Activated CD4-positive, alpha-beta T cell treated with anti-CD3 and anti-CD28 coated beads for 36 hours (primary cell): ENCODE results near the gene NLRC5. TPM values are rescaled to one million over a fixed set of nuclear protein-coding genes. Genes with fewer than 3 reads are reported as not detected.

Source experiments
- ATAC-seq: fragments of 200-7000 bp; cut with Tn5 transposase; one replicate; pipeline ENCODE4 v1.10.0; 2021; ENCODE audit warnings: mild to moderate bottlenecking, moderate library complexity
- CTCF ChIA-PET: fragments of 350-600 bp; sonication (Branson Sonifier 250); formaldehyde crosslinking; loops from one replicate; lab custom pipeline; 2021; ENCODE audit warnings: antibody characterized with exemption; lab: Charles Lee
- POLR2A ChIA-PET: fragments of 350-600 bp; sonication (Branson Sonifier 250); formaldehyde crosslinking; loops from one replicate; lab custom pipeline; 2021; ENCODE audit warnings: antibody characterized with exemption, inconsistent platforms; lab: Charles Lee
- DNase-seq: peaks from one replicate; pipeline ENCODE4 v3.0.0-alpha.2; 2020
- H3K27ac Mint-ChIP-seq: one replicate; pipeline ENCODE4 v1.8.0; 2021; ENCODE audit warnings: mixed read lengths
- H3K27me3 Mint-ChIP-seq: one replicate; pipeline ENCODE4 v1.8.0; 2021; ENCODE audit warnings: mixed read lengths
- H3K36me3 Mint-ChIP-seq: one replicate; pipeline ENCODE4 v1.8.0; 2021; ENCODE audit warnings: low read depth, mixed read lengths
- H3K4me1 Mint-ChIP-seq: one replicate; pipeline ENCODE4 v1.8.0; 2021; ENCODE audit warnings: mixed read lengths
- H3K4me3 Mint-ChIP-seq: one replicate; pipeline ENCODE4 v1.8.0; 2021; ENCODE audit warnings: mild to moderate bottlenecking, moderate library complexity, mixed read lengths
- H3K9me3 Mint-ChIP-seq: one replicate; pipeline ENCODE4 v1.8.0; 2021; ENCODE audit warnings: low read depth, mixed read lengths
- intact Hi-C, 2 experiments: fragments of 100-400 bp; cut with DNase I in 1 of 2; cut with micrococcal nuclease in 1 of 2; formaldehyde crosslinking; loops; one replicate each; pipeline versions ENCODE4 v1.14.2 to v1.15.1; 2022 to 2024; cut with DNase I, micrococcal nuclease
- total RNA-seq, 2 experiments: library from RNA; stranded (reverse); gene quantifications; one replicate each; pipeline ENCODE4 v1.2.3, GENCODE V29; 2021

NLRC5 gene
- total RNA-seq, 2 experiments from 2014 or later: 143 to 175 TPM

DNA sequence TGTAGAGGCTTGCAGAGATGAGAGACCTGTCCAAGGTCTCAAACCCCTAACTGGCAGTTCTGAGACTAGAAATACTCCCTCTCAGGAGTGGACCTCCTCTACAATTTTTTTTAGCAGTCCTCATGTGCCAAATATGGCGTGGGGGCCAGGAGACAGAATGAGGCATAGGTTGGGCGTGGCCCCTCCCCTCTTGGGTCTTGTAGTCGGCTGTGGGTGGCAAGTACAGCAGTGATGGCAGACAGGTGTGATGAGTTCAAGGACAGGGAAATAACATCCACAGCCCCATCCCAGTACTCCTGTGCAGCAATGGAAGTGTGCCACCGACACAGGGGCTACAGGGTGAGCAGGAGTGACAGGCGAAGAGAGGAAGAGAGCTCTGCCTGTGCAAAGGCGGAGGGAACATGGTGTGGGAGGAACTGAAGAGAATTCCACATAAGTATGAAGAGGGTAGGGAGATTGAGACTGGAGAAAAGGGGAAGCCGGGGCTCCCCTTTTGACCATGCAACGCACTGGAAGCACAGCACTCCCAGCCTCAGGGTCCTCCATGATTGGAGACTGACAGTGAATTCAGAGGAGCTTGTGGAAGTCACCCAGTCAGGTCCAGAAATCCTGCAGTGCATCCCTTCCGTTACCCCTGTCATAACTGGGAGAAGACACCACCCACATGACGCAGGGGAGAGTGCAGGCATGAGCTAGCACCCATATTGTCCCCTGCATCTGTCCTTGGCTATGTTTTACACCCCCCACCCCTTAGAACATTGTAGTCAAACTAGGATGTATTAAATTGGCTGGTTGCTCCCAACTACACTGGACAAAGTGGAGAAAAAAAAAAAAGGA, 42.4 kb upstream of the NLRC5 start:
- ChIA-PET CTCF (interaction anchor here (0.7 to 1.0 kb wide), 3 partner anchors 17 to 99 kb away, joined by 3 to 4 read pairs (median 3); no protein-coding TSS in a partner anchor), POLR2A (interaction anchor here (0.9 kb wide), 1 partner anchor 267 kb away, joined by 3 read pairs; no protein-coding TSS in a partner anchor)
- H3K27ac Mint-ChIP-seq: peak overlapping the region; percentile 65
- H3K36me3 Mint-ChIP-seq: peaks cover 41% of the 10 kb centered on the region
- no peak for ATAC-seq
- H3K4me3 Mint-ChIP-seq: no peak overlapping the region
- H3K27me3 Mint-ChIP-seq: no peaks in the 10 kb centered on the region
- peak; percentile 36 for DNase-seq
- peaks cover 57% of the 10 kb centered on the region for H3K4me1 Mint-ChIP-seq
- no peaks in the 10 kb centered on the region for H3K9me3 Mint-ChIP-seq
- intact Hi-C loops: loop anchor here in 1 of 2 experiments (5.0 kb wide), 1 partner anchor 215 kb away; the partner anchor contains the start of gene NUP93

DNA sequence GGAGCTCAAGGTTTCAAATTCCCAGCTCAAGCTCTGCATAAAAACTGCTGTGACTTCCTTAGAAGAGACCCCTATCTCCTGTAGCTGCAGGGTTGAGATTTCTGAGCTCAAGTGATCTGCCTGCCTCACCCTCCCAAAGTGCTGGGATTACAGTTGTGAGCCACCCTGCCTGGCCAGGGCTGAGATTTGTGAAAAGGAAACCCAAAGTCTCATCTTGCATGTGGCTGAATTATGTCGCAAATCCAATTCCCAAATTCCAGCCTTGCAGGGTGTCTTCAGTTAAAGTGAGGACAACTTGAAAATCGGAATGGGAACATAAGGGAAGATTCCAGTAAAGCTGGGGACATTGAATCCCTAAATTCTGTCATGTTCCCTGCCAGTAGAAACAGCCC, 41.8 kb upstream of the NLRC5 start:
- intact Hi-C loops: loop anchor here in 1 of 2 experiments (5.0 kb wide), 1 partner anchor 215 kb away; the partner anchor contains the start of gene NUP93
- peaks cover 37% of the 10 kb centered on the region for H3K36me3 Mint-ChIP-seq
- no peak overlapping the region for H3K4me3 Mint-ChIP-seq
- DNase-seq (peak; percentile 4), ATAC-seq (no peak)
- H3K4me1 Mint-ChIP-seq: peaks cover 51% of the 10 kb centered on the region
- H3K9me3 Mint-ChIP-seq: no peaks in the 10 kb centered on the region
- ChIA-PET POLR2A (interaction anchor here (0.9 kb wide), 1 partner anchor 267 kb away, joined by 3 read pairs; no protein-coding TSS in a partner anchor), CTCF (interaction anchor here (0.9 to 1.0 kb wide), 2 partner anchors 20 to 99 kb away, joined by 3 to 4 read pairs; no protein-coding TSS in a partner anchor)
- H3K27ac Mint-ChIP-seq: peak overlapping the region; percentile 14
- H3K27me3 Mint-ChIP-seq: no peaks in the 10 kb centered on the region

DNA sequence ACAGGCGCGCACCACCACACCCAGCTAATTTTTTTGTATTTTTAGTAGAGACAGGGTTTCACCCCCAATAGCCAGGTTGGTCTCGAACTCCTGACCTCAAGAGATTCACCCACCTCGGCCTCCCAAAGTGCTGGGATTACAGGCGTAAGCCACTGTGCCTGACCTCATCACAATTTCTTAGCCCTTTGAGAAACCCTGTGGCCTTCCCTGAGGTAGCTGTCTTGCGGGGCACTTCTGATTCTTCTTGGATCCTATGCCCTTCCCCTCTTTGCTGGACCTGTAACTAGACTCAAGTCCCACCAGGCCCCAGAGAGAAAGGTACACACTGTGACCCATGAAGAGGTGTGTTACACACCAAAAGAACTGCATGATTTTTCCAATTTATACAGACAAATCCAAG, 41.1 kb upstream of the NLRC5 start:
- CTCF ChIA-PET: no interaction called here
- Mint-ChIP-seq H3K9me3 (no peaks in the 10 kb centered on the region), H3K27me3 (no peaks in the 10 kb centered on the region), H3K4me1 (peaks cover 45% of the 10 kb centered on the region), H3K4me3 (no peak overlapping the region), H3K27ac (no peak overlapping the region), H3K36me3 (peaks cover 30% of the 10 kb centered on the region)
- no peak for ATAC-seq
- POLR2A ChIA-PET: no interaction called here
- DNase-seq: peak; percentile 2
- intact Hi-C loops: loop anchor here in 1 of 2 experiments (5.0 kb wide), 1 partner anchor 216 kb away; the partner anchor contains the start of gene NUP93

DNA sequence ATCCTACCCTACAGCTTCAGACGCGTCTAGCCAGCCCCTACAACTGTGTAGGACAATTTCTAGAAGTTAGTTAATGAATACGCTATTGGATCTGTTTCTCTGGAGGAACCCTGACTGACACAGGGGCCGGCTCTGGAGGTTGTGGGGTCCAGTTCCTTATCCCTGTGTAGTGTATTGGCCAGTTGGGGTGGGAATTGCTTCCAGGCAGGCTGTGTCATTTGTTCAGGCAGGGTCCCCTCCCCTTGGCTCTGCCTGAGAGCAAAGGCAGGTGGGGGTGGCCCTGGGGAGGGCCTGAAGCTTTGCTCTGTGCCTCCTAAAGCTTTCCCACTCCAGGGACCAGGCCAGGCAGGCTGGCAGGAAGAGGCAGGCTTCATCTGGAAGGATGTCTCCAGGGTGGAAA, 39.3 kb upstream of the NLRC5 start:
- intact Hi-C loops: no loop called here
- Mint-ChIP-seq H3K4me1 (peaks cover 27% of the 10 kb centered on the region), H3K36me3 (peaks cover 12% of the 10 kb centered on the region), H3K27ac (no peak overlapping the region), H3K27me3 (no peaks in the 10 kb centered on the region), H3K9me3 (no peaks in the 10 kb centered on the region), H3K4me3 (no peak overlapping the region)
- ATAC-seq (no peak), DNase-seq (no peak)
- CTCF ChIA-PET: interaction anchor here (0.8 to 4.5 kb wide), 7 partner anchors 11 to 89 kb away, joined by 3 to 35 read pairs (median 3); no protein-coding TSS in a partner anchor
- POLR2A ChIA-PET: interaction anchor here (0.6 kb wide), 1 partner anchor 25 kb away, joined by 3 read pairs; no protein-coding TSS in a partner anchor

DNA sequence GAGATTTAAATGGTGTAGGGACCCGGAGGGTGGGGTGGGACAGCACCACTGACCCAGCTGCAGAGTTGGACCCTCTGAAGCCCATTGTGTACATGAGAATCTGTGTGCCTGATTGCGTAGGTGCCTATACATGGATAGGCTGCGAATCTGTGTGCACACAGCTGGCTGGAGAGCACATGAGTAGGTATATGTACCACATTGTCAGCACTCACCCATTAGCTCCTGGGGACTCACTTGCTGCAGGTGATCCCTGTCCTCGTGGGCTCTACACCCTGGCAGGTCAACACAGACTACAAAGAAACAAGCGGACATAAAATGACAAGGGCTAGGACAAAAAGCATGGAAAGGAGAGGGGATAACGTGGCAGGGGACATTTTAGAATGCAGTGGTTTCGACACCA, 38.9 kb upstream of the NLRC5 start:
- H3K4me1 Mint-ChIP-seq: peaks cover 23% of the 10 kb centered on the region
- H3K4me3 Mint-ChIP-seq: no peak overlapping the region
- ATAC-seq (no peak), DNase-seq (no peak)
- intact Hi-C loops: no loop called here
- ChIA-PET CTCF (interaction anchor here (0.6 to 4.5 kb wide), 16 partner anchors 9 to 1043 kb away, joined by 3 to 35 read pairs (median 3); no protein-coding TSS in a partner anchor), POLR2A (interaction anchor here (0.6 kb wide), 1 partner anchor 26 kb away, joined by 3 read pairs; no protein-coding TSS in a partner anchor)
- no peaks in the 10 kb centered on the region for H3K27me3 Mint-ChIP-seq
- H3K9me3 Mint-ChIP-seq: no peaks in the 10 kb centered on the region
- H3K36me3 Mint-ChIP-seq: peaks cover 9% of the 10 kb centered on the region
- H3K27ac Mint-ChIP-seq: no peak overlapping the region

DNA sequence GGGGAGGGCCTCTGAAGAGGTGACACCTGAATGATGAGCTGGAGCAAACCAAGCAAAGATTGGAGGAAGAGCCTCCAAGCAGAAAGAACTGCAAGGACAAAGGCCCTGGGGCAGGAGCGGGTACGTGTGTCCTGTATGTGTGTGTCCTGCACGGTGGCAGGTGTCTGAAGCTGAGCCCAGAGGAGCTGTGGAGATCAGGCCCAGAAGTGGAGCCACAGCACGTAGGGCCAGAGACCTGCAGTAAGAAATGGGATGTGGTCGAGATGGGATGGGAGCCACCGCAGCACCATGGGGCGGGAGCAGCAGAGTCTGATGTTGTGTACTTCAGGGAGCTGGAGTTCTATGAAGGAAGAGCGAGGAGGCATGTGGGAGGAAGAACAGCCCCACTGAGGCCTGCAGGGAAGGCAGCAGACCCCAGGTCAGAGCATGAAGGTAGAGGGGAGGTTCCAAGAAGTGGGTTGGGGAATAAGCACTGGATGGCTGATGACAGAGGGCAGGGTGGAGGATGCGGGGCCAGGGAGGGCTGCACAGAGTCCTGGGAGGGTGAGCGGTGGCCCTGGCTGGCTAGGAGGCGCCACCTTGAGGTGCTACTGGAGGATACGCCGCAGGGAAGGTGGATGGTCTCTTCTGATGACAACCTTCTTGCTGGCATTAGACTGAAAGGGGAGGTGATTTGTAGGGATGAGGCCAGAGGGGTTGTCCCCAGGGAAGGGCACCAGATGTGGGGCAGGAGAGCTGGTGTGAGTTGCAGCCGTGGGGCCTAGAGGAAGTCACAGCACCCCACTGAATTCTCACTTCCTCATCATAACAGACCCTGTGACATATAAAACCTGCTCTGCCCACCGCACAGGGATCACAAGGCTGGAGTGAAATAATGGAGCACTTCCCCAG, 38.2 kb upstream of the NLRC5 start:
- Mint-ChIP-seq H3K4me1 (peaks cover 18% of the 10 kb centered on the region), H3K27me3 (no peaks in the 10 kb centered on the region), H3K9me3 (no peaks in the 10 kb centered on the region), H3K4me3 (no peak overlapping the region), H3K36me3 (peaks cover 9% of the 10 kb centered on the region), H3K27ac (no peak overlapping the region)
- POLR2A ChIA-PET: no interaction called here
- ATAC-seq (peak; percentile 94), DNase-seq (peak; percentile 85)
- CTCF ChIA-PET: interaction anchor here (0.6 to 4.5 kb wide), 24 partner anchors 9 to 1044 kb away, joined by 3 to 35 read pairs (median 3); no protein-coding TSS in a partner anchor
- intact Hi-C loops: loop anchor here (1.0 kb wide), 1 partner anchor 84 kb away; no protein-coding TSS in a partner anchor

DNA sequence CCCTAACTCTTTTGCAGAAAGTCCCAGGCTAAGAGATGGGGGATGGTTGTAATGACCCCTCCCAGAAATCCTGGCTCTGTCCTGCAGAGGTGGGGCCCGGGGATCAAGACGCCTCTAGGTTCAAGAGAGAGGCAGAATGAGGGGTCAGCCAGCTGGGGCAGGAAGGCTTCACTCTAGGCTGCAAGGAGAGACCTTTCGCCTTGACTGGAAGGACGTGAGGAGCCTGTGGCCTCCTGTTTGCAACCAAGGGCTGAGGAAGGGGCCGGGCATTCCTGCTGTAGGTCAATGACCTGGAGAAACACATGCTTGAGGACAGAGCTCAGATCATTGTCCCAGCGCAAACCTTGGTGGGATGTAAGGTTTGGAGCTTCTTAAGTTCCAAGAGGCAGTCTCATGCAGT, 36.4 kb upstream of the NLRC5 start:
- Mint-ChIP-seq H3K4me1 (peaks cover 11% of the 10 kb centered on the region), H3K36me3 (peaks cover 2% of the 10 kb centered on the region), H3K4me3 (no peak overlapping the region), H3K27ac (no peak overlapping the region), H3K27me3 (no peaks in the 10 kb centered on the region), H3K9me3 (no peaks in the 10 kb centered on the region)
- intact Hi-C loops: no loop called here
- ATAC-seq (no peak), DNase-seq (no peak)
- CTCF ChIA-PET: interaction anchor here (0.6 to 4.5 kb wide), 8 partner anchors 12 to 217 kb away, joined by 3 to 35 read pairs (median 4); no protein-coding TSS in a partner anchor
- POLR2A ChIA-PET: interaction anchor here (0.6 kb wide), 1 partner anchor 57 kb away, joined by 3 read pairs; no protein-coding TSS in a partner anchor

DNA sequence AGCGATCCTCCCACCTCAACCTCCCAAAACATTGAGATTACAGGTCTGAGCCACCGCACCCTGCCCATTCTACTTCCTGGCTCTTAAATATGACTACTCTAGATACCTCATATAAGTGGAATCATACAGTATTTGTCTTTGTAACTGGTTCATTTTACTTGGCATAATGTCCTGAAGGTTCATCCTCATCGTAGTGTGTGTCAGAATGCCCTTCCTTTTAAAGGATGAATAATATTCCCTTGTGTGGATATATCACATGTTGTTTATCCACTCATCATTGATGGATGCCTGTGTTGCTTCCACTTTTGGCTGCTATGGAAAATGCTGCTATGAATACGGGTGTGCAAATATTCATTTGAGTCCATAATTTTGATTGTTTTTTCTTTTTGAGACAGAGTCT, 33.3 kb upstream of the NLRC5 start:
- Mint-ChIP-seq H3K36me3 (no peaks in the 10 kb centered on the region), H3K27me3 (no peaks in the 10 kb centered on the region), H3K27ac (no peak overlapping the region), H3K4me3 (no peak overlapping the region), H3K4me1 (peaks cover 5% of the 10 kb centered on the region), H3K9me3 (no peaks in the 10 kb centered on the region)
- CTCF ChIA-PET: interaction anchor here (0.8 to 1.6 kb wide), 3 partner anchors 11 to 82 kb away, joined by 3 to 6 read pairs (median 5); no protein-coding TSS in a partner anchor
- ATAC-seq (no peak), DNase-seq (no peak)
- intact Hi-C loops: no loop called here
- POLR2A ChIA-PET: no interaction called here

DNA sequence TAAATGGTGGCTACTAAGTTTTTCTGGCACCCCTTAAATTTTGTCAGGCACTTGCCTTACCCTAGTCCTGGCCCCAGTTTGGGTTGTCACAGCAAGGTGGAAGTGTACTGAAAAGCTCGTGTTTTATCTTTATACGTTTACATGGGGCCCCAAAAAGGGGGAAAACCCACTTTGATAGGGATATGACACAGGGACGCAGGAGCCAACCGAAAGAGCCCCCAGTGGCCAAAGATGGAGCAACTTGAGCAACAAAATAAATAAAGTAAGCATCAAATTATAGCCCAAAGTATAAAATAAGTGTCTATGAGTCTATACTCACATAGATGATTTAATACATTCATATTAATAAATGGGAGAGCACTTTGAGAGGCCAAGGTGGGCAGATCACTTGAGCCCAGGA, 32.6 kb upstream of the NLRC5 start:
- ATAC-seq: peak; percentile 69
- no peak overlapping the region for H3K4me3 Mint-ChIP-seq
- H3K27ac Mint-ChIP-seq: no peak overlapping the region
- no peaks in the 10 kb centered on the region for H3K27me3 Mint-ChIP-seq
- no peaks in the 10 kb centered on the region for H3K36me3 Mint-ChIP-seq
- DNase-seq: peak; percentile 39
- no peaks in the 10 kb centered on the region for H3K4me1 Mint-ChIP-seq
- no peaks in the 10 kb centered on the region for H3K9me3 Mint-ChIP-seq
- intact Hi-C loops: no loop called here
- ChIA-PET POLR2A (no interaction called here), CTCF (interaction anchor here (0.8 to 1.6 kb wide), 3 partner anchors 12 to 82 kb away, joined by 3 to 6 read pairs (median 5); no protein-coding TSS in a partner anchor)

DNA sequence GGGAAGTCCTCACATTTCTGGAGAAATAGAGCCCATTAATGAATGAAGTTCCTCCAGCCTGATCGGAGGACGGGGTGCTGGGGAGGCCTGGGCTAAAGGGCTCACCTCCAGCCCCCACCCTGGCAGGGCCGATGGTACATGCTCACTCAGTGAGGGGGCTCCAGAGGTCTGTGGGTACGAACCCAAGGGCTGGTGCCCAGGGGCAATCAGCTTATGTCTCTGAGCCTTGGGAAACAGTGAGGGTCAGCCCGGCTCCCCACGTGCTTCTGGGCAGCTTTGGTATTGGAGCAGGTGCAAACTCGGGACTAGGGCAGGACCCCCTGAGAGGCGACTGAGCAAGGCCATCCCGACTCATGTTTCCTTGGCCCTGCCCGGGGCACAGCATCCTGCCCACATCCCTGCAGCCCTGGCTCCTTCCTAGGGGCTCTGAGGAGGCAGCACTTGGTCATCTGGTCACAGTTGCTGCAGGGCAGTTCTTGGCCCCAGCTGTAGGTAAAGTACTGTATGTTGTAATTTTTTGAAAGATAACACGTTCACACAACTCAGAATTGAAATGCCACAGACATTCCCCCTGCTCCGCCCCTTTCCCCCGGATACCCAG, 28.6 kb upstream of the NLRC5 start:
- H3K4me3 Mint-ChIP-seq: no peak overlapping the region
- no peak for DNase-seq
- intact Hi-C loops: no loop called here
- ATAC-seq: no peak
- H3K4me1 Mint-ChIP-seq: peaks cover 12% of the 10 kb centered on the region
- H3K27me3 Mint-ChIP-seq: no peaks in the 10 kb centered on the region
- no peak overlapping the region for H3K27ac Mint-ChIP-seq
- ChIA-PET POLR2A (no interaction called here), CTCF (interaction anchor here (0.6 to 1.8 kb wide), 6 partner anchors 9 to 224 kb away, joined by 3 to 7 read pairs (median 4); no protein-coding TSS in a partner anchor)
- no peaks in the 10 kb centered on the region for H3K9me3 Mint-ChIP-seq
- H3K36me3 Mint-ChIP-seq: no peaks in the 10 kb centered on the region
